ES-I3 (cell line): Measurements from ENCODE around the gene SMIM17.
A peak's percentile ranks its signal among the peaks of the same experiment; 100 is the strongest.

Experiments
- H3K36me3 ChIP-seq: 2 replicates; pipeline ENCODE4 v1.6.1; 2013; ENCODE audit warnings: mild to moderate bottlenecking, low read length, control low read depth, moderate library complexity; ENCODE audit not compliant: insufficient read depth
- H3K4me1 ChIP-seq: 2 replicates; pipeline ENCODE4 v1.6.1; 2013; ENCODE audit warnings: mild to moderate bottlenecking, control low read depth, low read length; ENCODE audit not compliant: insufficient read depth
- H3K9ac ChIP-seq: 2 replicates; pipeline ENCODE4 v1.6.1; 2013; ENCODE audit warnings: low read depth, mild to moderate bottlenecking, low read length, moderate library complexity
- H3K9me3 ChIP-seq: 2 replicates; pipeline ENCODE4 v1.6.1; 2013; ENCODE audit warnings: mild to moderate bottlenecking, low read length, moderate library complexity; ENCODE audit not compliant: control insufficient read depth, insufficient read depth

SMIM17 gene

DNA sequence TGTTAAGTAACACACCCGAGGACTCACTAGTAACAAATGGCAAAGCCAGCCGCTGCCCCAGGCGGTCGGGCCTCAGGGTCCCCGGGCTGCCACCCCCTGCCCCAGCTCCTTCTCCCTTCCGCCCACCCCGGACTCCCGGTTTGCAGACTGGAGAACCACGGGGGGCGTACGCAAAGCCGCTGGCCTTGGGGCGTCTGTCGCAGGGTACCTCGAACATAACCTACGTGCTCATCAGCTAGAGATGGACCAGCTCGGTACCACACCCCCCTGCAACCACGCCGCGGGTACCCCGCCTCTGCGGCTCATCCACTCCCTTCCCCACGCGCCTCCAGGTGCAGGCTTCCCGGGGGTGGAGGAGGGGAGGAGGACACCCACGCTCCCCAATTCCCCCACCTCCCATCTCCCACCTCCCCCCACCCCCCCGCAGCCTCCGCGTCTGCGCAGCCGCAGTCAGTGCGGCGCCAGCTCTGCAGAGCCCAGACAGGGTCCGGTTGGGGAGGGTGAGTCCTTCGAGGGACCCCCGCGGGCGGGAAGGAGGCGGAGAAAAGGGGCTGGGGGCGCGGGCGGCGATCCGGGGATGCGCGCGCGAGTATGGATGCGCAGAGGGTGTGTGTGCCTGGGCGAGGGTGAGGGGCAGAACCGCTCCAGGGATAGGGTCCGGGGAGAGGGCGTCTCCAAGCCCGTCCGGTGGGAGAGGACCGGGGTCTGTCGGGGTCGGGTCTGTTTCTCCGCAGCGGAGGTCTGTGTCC, at the start of gene SMIM17:
TSS of gene SMIM17 (plus strand) at position 449 of the 749 bp plus-strand sequence. CDS start 2,509 bp downstream, outside the sequence.
- H3K4me1 ChIP-seq, result no peaks in the 10 kb centered on the region
- no peaks in the 10 kb centered on the region for H3K36me3 ChIP-seq
- no peaks in the 10 kb centered on the region for H3K9me3 ChIP-seq
- H3K9ac ChIP-seq, result no peak within 1 kb of the TSS

DNA sequence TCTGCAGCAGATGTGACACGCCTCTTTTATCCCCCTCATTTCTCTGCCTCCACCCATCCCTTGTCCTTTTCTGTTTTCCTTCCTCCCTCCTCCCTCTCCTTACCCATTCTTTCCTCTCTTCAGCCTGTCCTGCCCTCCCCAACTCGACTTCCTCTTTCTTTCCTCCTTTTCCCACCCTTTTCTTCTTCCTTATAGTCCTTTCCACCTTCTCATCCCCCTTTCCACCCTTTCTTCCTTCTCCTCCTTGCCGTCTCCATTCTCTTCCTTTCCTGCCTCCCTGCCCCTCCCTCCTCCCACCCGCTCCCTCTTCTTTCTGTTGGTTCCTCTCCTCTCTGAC, 48.5 kb upstream of the SMIM17 start:
- Histone ChIP-seq H3K9ac (peak overlapping the region; percentile 93; the same call in 1 of the 2 replicates), H3K4me1 (0 out of 2 replicates have a peak, but pooled peaks cover 3% of the 10 kb centered on the region), H3K9me3 (no peaks in the 10 kb centered on the region; the same call in 1 of the 2 replicates), H3K36me3 (peaks cover 8% of the 10 kb centered on the region; the same call in 1 of the 2 replicates)

DNA sequence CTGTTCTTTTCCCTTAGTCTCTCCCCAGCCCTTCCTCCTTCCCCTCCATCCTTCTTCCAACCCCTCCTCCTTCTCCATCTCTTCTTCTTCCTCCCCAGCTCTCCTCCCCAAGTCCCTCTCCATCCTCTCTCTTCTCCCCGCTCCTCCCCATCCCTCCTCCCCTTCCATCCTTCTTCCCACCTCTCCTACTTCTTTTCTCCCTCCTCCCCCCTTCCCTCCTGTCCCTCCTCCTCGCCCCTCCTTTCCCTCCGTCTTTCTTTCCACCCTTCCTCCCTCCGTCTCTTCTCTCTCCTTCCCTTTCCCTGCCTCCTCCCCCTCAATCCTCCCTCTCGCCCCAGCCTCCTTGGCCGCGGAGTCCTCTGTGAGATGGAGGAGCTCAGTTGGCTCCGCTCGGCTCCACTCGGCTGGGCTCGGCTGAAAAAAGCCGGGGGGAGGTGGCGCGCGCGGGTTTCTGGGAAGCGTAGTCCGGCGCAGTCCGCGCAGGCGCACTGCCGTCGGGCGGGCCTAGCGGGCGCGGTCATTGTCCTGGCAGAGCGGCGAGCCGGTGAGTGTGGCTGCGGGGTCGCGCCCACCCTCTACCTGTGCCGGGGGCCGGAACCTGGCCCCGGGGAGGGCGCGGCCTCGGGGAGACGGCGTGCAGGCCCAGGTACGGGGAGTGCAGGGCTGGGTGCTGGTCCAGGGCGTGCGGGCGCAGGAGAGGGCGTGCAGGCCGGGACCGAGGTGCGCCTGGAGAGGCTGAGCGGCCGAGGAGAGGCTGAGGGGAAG, 48.0 kb upstream of the SMIM17 start, which contains the start of gene ZNF71:
TSS of gene ZNF71 (plus strand) at position 520 of the 765 bp plus-strand sequence. CDS start 6,257 bp downstream, outside the sequence.
- peaks cover 8% of the 10 kb centered on the region; the same call in 1 of the 2 replicates for H3K36me3 ChIP-seq
- peak within 1 kb of the TSS; percentile 93 for H3K9ac ChIP-seq
- no peaks in the 10 kb centered on the region for H3K9me3 ChIP-seq
- 0 out of 2 replicates have a peak, but pooled peaks cover 3% of the 10 kb centered on the region for H3K4me1 ChIP-seq

DNA sequence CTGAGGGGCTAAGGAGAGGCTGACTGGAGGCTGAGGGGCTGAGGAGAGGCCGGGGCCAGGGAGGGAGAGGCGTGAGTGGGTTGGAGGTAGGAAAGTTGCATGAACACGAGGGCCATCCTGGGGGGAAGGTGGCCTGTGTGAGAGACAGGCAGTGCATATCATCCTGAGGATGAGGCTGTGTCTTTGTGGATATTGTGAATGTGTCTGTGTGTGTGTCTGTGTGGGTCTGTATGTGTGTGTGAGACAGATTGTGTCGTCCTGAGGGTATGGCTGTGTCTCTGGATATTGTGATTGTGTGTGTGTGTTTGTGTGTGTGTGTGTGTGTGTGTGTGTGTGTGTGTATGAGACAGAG, 47.4 kb upstream of the SMIM17 start:
- Histone ChIP-seq H3K4me1 (0 out of 2 replicates have a peak, but pooled peaks cover 3% of the 10 kb centered on the region), H3K9ac (peak overlapping the region; percentile 93), H3K36me3 (peaks cover 8% of the 10 kb centered on the region; the same call in 1 of the 2 replicates), H3K9me3 (no peaks in the 10 kb centered on the region)

DNA sequence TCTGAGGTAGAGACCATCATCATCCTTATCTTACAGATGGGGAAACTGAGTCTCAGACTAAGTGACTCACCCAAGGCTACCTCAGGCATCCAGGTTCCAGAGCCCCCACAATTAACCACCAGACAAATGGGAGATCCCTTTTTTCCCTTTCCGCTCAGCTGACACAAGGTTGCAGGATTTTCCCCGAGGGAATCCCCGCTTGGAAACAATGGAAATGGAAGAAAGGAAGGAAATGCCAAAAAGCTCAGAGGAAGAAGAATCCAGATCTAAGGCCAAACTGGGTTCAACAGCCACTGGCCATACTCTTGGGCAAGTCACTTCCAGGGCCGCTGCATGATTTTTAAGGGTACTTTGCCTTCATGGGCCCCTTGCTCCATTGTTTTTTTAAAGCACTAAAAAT, 46.3 kb upstream of the SMIM17 start:
- Histone ChIP-seq H3K9me3 (no peaks in the 10 kb centered on the region), H3K36me3 (peaks cover 8% of the 10 kb centered on the region; the same call in 1 of the 2 replicates), H3K4me1 (0 out of 2 replicates have a peak, but pooled peaks cover 3% of the 10 kb centered on the region), H3K9ac (no peak overlapping the region)

DNA sequence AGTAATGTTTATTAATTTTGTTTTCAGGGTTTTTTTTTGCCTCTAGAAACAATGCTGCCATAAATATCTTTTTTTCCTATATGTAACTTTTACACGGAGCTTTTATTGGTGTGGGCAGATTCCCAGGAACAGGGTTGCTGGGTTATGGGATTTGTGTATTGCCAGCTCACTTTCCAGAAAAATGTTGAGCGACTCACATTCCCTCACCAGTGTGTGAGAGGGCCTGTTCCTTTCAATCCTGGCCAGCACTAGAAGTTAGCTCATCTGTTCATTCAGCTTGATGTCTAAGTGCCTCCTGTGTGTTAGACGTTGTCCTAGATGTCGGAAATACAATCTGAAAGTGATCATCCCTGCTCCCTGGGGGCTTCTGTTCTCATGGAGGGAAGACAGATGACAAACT, 45.3 kb upstream of the SMIM17 start:
- peaks cover 8% of the 10 kb centered on the region; the same call in 1 of the 2 replicates for H3K36me3 ChIP-seq
- H3K4me1 ChIP-seq, result 0 out of 2 replicates have a peak, but pooled peaks cover 3% of the 10 kb centered on the region
- H3K9ac ChIP-seq, result no peak overlapping the region
- no peaks in the 10 kb centered on the region; the same call in 1 of the 2 replicates for H3K9me3 ChIP-seq

DNA sequence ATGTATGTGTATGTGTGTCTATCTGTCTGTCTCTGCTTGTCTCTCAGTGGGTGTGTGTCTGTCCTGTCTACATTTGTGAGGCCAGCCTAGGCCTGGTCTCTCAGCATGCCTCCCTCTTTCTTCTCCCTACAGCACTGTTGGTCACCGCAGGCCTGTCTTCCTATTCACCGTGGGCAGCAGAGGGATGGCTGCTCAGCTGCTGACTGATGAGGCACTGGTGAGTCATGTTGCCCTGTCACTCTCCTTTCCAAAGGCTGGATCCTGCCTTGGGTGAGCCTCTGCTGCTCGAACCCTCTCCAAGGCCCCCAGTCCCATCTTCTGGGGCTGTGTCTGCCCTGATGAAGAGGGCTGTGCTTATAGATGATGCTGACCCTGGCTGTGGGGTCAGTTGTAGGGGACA, 41.6 kb upstream of the SMIM17 start:
- H3K9ac ChIP-seq, result no peak overlapping the region
- H3K4me1 ChIP-seq, result 0 out of 2 replicates have a peak, but pooled peaks cover 3% of the 10 kb centered on the region
- peaks cover 4% of the 10 kb centered on the region; the same call in 1 of the 2 replicates for H3K9me3 ChIP-seq
- H3K36me3 ChIP-seq, result peaks cover 8% of the 10 kb centered on the region; the same call in 1 of the 2 replicates

DNA sequence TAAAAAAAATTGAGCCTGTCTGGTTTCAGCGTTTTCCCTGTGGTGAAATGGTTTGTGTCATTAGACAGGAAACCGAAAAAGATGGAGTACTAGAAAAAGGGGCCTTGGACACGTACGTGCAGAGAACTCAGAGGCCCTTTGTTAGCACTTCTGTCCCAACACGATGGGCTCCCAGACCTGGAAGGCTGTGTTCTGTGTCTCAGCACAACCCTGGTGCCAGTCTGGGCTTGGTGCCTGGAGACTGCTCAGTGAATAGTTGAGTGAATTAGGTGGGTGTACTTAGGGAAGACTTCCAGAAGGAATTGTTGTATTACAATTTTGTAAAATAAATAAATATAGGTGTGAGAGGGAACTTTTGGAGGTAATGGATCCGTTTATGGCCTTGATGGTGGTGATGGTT, 39.1 kb upstream of the SMIM17 start:
- Histone ChIP-seq H3K9ac (no peak overlapping the region), H3K36me3 (no peaks in the 10 kb centered on the region; the same call in 1 of the 2 replicates), H3K4me1 (no peaks in the 10 kb centered on the region), H3K9me3 (peaks cover 4% of the 10 kb centered on the region; the same call in 1 of the 2 replicates)

DNA sequence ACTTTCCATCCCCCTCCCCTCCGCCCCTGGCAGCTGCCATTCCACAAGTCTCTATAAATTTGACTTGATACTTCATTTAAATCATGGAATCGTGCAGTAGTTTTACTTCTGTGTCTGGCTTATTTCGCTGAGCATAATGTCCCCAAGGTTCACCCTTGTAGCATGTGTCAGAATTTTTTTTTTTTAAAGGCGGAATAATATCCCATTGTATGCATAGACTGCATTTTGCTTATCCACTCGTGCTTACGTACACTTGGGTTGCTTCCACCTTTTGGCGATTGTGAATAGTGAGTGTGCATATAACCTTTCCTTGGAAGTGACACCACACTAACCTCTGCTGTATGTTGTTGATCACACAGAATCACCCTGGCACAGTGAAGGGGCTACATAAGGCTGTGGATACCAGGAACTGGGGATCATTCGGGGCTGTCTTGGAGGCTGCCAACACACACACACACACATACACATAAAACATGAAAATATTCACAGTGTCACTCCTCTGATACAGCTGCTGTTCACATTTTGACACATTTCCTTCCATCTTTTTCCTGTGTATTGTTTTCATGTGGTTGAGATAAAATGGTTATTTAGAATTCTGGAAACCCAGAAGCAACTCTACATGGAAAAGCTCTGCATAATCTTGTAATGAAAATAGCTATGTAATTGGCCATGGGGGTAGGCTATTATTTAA, 34.5 kb upstream of the SMIM17 start:
- no peaks in the 10 kb centered on the region; the same call in 1 of the 2 replicates for H3K36me3 ChIP-seq
- no peaks in the 10 kb centered on the region for H3K4me1 ChIP-seq
- H3K9me3 ChIP-seq, result peaks cover 4% of the 10 kb centered on the region; the same call in 1 of the 2 replicates
- no peak overlapping the region for H3K9ac ChIP-seq

DNA sequence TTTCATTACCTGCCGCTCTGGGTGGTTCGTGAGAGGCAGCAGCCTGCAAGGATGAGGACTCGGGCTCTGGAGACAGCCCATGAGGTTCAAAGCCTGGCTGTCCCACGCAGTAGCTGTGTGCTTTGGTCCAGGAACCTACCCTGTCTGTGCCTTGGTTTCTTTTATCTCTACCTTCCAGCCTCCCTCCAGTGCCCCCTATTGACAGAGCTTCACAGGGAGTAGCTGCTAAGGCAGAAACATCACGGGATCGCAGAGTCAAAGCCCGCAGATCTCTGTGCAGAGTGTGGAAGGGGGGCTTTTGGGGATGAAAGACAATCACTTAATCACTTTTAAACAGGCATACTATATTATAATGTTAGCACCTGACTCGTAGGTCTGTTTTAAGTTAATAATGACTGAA, 31.7 kb upstream of the SMIM17 start:
- no peak overlapping the region for H3K9ac ChIP-seq
- H3K36me3 ChIP-seq, result no peaks in the 10 kb centered on the region; the same call in 1 of the 2 replicates
- H3K4me1 ChIP-seq, result no peaks in the 10 kb centered on the region
- peaks cover 4% of the 10 kb centered on the region; the same call in 1 of the 2 replicates for H3K9me3 ChIP-seq

DNA sequence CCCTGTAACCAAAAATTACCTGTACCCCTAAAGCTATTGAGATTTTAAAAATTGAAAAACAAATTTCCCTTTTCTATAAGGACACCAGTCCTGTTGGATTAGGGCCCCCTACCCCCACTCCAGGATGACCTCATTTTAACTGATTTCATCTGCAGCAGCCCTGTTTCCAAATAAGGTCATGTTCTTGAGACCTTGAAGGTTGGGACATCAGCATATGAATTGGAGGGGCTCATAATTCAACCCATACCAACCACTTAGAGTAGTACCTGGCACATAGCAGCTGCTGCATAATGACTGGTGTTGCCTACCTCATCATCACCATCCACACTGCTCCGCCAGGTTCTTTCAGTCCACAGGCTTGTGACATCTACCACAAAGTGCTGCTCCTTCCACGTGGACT, 30.2 kb upstream of the SMIM17 start:
- H3K4me1 ChIP-seq, result no peaks in the 10 kb centered on the region
- H3K9me3 ChIP-seq, result peaks cover 4% of the 10 kb centered on the region; the same call in 1 of the 2 replicates
- peaks cover 3% of the 10 kb centered on the region; the same call in 1 of the 2 replicates for H3K36me3 ChIP-seq
- H3K9ac ChIP-seq, result no peak overlapping the region

DNA sequence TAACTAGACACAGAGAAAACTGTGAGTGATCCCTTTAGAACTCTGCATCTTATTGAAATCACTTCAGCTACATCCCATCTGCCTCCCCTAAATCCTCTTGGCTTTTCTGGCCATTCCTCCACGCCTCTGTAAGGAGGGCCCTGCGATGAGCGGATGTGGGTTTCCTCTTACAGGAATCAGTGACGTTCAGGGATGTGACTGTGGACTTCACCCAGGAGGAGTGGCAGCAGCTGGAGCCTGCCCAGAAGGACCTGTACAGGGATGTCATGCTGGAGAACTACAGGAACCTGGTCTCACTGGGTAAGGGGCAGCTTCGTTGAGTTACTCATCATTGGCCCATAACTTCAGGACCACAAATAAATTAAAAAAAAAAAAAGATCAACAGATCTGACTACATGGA, 29.3 kb upstream of the SMIM17 start:
- Histone ChIP-seq H3K9ac (no peak overlapping the region), H3K4me1 (no peaks in the 10 kb centered on the region), H3K9me3 (peaks cover 4% of the 10 kb centered on the region; the same call in 1 of the 2 replicates), H3K36me3 (peaks cover 3% of the 10 kb centered on the region; the same call in 1 of the 2 replicates)

DNA sequence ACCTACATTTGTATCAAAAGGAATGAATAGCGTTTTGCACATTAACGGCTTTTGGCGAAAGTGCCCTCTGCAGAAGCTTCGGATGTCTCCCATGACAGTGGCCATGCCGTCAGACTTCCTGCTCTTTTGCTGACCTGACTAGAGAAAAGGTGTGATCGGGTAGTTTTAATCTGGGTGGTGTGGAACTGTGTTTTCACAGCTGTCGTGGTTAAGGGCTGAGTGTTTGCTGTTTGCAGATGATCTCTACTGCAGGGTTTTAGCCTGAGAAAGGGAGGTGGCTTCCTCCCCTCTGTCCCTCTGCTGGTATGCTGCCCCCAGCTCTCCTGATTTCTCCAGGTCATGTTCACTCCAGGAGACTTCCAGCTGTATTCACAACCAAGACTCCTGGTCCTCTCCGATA, 25.4 kb upstream of the SMIM17 start:
- Histone ChIP-seq H3K4me1 (no peaks in the 10 kb centered on the region), H3K9ac (no peak overlapping the region), H3K36me3 (peaks cover 3% of the 10 kb centered on the region; the same call in 1 of the 2 replicates), H3K9me3 (0 out of 2 replicates have a peak, but pooled peaks cover 4% of the 10 kb centered on the region)

DNA sequence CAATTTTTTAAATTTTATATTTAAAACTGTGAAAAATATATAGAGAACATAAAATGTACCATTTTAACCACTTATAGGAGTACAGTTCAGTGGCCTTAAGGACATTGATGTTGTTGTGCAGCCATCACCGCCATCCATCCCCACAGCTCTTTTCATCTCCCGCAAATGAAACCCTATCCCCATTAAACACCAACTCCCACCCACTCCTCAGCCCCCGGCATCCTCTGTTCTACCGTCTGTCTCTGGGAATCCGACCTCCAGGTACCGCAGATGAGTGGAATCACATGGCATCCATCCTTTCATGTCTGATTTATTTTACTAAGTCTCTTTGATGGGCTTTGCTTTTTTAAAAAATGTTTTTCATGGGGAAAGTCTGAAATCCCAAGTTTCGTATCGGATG, 23.8 kb upstream of the SMIM17 start:
- H3K9me3 ChIP-seq, result 0 out of 2 replicates have a peak, but pooled peaks cover 1% of the 10 kb centered on the region
- no peak overlapping the region for H3K9ac ChIP-seq
- no peaks in the 10 kb centered on the region for H3K4me1 ChIP-seq
- H3K36me3 ChIP-seq, result peaks cover 3% of the 10 kb centered on the region; the same call in 1 of the 2 replicates
